ENCODE data around the gene NYNRIN. TPM values are rescaled to one million over a fixed set of nuclear protein-coding genes. Genes with fewer than 3 reads are reported as not detected.

NYNRIN gene
- total RNA-seq, 1 experiment from 2014 or later, result 0.27 TPM

DNA sequence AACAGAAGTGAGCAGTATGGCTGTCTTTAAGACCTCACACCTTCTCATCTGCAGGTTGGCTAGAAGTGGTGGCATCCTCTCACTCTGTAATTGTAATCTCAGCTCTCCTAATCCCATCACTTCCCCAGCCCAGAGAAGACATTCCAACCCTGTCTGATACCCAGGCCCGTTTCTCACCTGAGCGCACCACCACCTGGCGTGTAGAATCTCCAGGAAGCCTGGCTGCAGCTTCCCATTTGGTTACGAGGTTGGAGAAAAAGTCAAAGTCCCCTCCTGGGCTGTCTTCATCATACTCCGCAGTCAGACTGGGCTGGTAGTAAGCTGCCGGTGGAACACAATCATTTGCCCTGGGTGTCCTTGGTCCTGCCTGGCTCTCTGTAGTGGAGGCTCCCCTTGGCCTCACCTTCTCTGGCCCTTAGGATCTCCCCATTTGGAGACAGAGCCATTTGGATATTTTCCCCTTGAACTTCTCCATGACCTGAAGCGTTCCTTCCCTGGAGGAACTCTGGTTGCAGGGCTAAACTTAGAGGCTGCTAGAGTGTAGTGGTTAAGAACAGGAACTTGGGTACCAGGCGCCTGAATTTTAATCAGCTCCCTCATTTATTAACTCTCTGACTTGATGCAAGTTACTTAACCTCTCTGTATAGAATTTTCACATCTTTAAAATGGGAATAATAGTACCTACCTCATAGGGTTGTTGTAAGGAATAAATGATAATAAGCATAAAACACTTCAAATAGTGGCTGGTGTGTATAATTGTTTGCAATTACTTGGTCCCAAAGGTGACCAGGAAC, 42.0 kb downstream of the NYNRIN start:
- H3K27me3 ChIP-seq (ENCODE audit: insufficient read depth, low read length), result no peaks in the 10 kb centered on the region
- RAD21 ChIA-PET (ENCODE audit: low non-redundant PET in 1 of 2, low total read pairs in 2 of 2, uncharacterized antibody in 2 of 2, unreplicated experiment in 2 of 2), result interaction anchor here in 1 of 2 experiments (1.0 kb wide), 1 partner anchor 9 kb away, joined by 3 read pairs; no protein-coding TSS in a partner anchor
- no peaks in the 10 kb centered on the region for H4K20me1 ChIP-seq (ENCODE audit: insufficient read depth)
- H3K9ac ChIP-seq (ENCODE audit: low read length), result peak overlapping the region; percentile 88
- TF ChIP-seq FOSL1 (IDR thresholded peaks at IDR 0.05; ENCODE audit: low read depth) (no peak), POLR2AphosphoS5 (IDR thresholded peaks at IDR 0.05; ENCODE audit: low read depth, low read length) (0 out of 2 replicates have a peak, but pooled peaks have one; percentile 28), EZH2 (IDR thresholded peaks at IDR 0.05) (no peak), RAD21 (IDR thresholded peaks at IDR 0.05; ENCODE audit: low read depth) (no peak)
- TF ChIP-seq, protein P1, sequence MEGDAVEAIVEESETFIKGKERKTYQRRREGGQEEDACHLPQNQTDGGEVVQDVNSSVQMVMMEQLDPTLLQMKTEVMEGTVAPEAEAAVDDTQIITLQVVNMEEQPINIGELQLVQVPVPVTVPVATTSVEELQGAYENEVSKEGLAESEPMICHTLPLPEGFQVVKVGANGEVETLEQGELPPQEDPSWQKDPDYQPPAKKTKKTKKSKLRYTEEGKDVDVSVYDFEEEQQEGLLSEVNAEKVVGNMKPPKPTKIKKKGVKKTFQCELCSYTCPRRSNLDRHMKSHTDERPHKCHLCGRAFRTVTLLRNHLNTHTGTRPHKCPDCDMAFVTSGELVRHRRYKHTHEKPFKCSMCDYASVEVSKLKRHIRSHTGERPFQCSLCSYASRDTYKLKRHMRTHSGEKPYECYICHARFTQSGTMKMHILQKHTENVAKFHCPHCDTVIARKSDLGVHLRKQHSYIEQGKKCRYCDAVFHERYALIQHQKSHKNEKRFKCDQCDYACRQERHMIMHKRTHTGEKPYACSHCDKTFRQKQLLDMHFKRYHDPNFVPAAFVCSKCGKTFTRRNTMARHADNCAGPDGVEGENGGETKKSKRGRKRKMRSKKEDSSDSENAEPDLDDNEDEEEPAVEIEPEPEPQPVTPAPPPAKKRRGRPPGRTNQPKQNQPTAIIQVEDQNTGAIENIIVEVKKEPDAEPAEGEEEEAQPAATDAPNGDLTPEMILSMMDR (IDR thresholded peaks at IDR 0.05 in 2 of 3, conservative IDR thresholded peaks at IDR 0.05 in 1 of 3; ENCODE audit: borderline replicate concordance in 1 of 3, insufficient read depth in 1 of 3, low read depth in 2 of 3, low read length in 2 of 3), result no peak
- H3K4me3 ChIP-seq (replicated peaks in 1 of 2; ENCODE audit: low read depth in 1 of 2, low read length in 2 of 2), result peak overlapping the region; percentile 76 to 94
- peaks cover 12 to 29% of the 10 kb centered on the region in 2 experiments; a peak in 3 of 4 replicates for H3K36me3 ChIP-seq (ENCODE audit: control insufficient read depth in 1 of 2, insufficient read depth in 2 of 2, low read length in 2 of 2)
- peaks cover 5 to 17% of the 10 kb centered on the region in 2 experiments; a peak in 3 of 4 replicates for H3K4me1 ChIP-seq (ENCODE audit: control insufficient read depth in 1 of 2, insufficient read depth in 2 of 2, low read length in 2 of 2)
- no peak for DNase-seq (ENCODE audit: low read depth, low spot score)
- no TSS peak for BruUV-seq (replicated peaks)
- peak overlapping the region; percentile 94 for H3K4me2 ChIP-seq (ENCODE audit: low read length)
- intact Hi-C loops (cut with micrococcal nuclease), result no loop called here
- CTCF ChIA-PET, result interaction anchor here (1.4 to 3.6 kb wide), 4 partner anchors 9 to 199 kb away, joined by 5 to 42 read pairs (median 10); partner anchors contain the start of genes CIDEB and TINF2
- no peak overlapping the region for H2AFZ ChIP-seq (ENCODE audit: low read depth, low read length, poor library complexity, severe bottlenecking)
- peaks cover 26% of the 10 kb centered on the region for H3K79me2 ChIP-seq (ENCODE audit: insufficient read depth, low read length)
- POLR2A ChIA-PET, result interaction anchor here (3.2 kb wide), 1 partner anchor 10 kb away, joined by 31 read pairs; the partner anchor contains the start of genes CBLN3 and KHNYN
- H3K9me2 ChIP-seq (ENCODE audit: insufficient read depth), result no peaks in the 10 kb centered on the region
- no peak for ATAC-seq
- no peaks in the 10 kb centered on the region for H3K9me3 ChIP-seq (ENCODE audit: control insufficient read depth in 1 of 2, insufficient read depth in 1 of 2, low read depth in 1 of 2, low read length in 2 of 2)
- peak overlapping the region; percentile 96; the same call in 1 of the 2 replicates for H3K27ac ChIP-seq (ENCODE audit: low read depth, low read length)

Data from HCT116 (cell line).